Measurements from ENCODE around the gene TRAFD1.

DNA sequence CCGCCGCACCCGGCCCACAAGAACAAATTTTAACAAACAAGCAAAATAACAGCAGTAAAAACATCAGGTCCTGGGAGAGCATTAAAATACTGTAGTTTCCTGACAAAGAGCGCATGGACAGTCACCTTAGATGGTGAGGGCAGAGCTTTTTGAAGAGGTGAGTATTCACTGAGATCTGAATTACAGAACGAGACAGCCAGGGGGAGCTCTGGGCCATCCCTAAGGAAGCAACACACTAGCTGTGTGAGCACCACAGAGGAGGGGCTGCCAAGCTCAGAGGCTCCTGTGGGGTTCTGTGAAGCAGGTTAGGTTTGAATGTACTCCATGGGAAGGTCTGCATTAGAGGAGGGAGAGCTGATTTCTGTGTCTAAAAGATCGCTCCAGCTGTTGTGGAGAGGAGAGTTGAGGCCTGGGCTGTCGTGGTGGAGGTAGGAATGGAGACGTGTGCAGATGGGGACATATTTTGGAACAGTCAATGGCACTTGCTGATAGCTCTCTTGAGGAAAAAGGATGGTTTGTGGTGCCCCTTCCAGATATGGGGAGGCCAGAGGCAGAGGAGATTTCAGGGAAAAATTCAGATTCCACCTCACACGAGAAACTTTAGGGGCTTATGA lies 72.9 kb downstream of the TRAFD1 start:
- TF ChIP-seq, protein P1, sequence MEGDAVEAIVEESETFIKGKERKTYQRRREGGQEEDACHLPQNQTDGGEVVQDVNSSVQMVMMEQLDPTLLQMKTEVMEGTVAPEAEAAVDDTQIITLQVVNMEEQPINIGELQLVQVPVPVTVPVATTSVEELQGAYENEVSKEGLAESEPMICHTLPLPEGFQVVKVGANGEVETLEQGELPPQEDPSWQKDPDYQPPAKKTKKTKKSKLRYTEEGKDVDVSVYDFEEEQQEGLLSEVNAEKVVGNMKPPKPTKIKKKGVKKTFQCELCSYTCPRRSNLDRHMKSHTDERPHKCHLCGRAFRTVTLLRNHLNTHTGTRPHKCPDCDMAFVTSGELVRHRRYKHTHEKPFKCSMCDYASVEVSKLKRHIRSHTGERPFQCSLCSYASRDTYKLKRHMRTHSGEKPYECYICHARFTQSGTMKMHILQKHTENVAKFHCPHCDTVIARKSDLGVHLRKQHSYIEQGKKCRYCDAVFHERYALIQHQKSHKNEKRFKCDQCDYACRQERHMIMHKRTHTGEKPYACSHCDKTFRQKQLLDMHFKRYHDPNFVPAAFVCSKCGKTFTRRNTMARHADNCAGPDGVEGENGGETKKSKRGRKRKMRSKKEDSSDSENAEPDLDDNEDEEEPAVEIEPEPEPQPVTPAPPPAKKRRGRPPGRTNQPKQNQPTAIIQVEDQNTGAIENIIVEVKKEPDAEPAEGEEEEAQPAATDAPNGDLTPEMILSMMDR (IDR thresholded peaks at IDR 0.05), result peak in 2 of 3 experiments; percentile 42 to 44
- no peak for TF ChIP-seq POLR2A (IDR thresholded peaks at IDR 0.05)
